GM23248 (cell line): ENCODE measurements around the gene EVI2A.
"Not testable (repeated sequence)": the region's sequence is repeated elsewhere in the genome, so short reads cannot be mapped to it uniquely, and the experiment has no call there.

ENCODE experiments used
- EZH2 ChIP-seq: fragments of 200-600 bp; sonication (generic); IDR thresholded peaks from 2 replicates; pipeline ENCODE4 v1.6.1; 2018; ENCODE audit warnings: antibody characterized with exemption, mild to moderate bottlenecking; ENCODE audit not compliant: insufficient read depth, poor library complexity, severe bottlenecking
- EZH2phosphoT487 ChIP-seq: fragments of 200-600 bp; sonication (generic); IDR thresholded peaks from 2 replicates; pipeline ENCODE4 v1.6.1; 2018; ENCODE audit warnings: antibody characterized with exemption, moderate library complexity, mild to moderate bottlenecking, low read depth; ENCODE audit not compliant: insufficient read depth

DNA sequence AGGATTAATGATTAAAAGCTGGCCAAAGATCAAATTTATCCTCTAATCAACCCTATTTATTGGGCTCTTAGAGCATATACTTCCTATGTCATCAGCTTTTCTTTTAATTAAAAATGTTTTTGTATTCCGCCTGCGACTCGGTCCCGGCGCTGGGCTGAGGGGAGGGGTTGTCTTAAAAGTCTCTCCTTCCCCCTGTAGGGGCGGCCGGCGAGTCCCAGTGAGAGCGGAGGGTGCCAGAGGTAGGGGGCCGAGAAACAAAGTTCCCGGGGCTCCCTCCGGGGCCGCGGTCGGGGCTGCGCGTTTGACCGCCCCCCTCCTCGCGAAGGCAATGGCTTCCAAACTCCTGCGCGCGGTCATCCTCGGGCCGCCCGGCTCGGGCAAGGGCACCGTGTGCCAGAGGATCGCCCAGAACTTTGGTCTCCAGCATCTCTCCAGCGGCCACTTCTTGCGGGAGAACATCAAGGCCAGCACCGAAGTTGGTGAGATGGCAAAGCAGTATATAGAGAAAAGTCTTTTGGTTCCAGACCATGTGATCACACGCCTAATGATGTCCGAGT lies 23.8 kb upstream of the EVI2A start:
- not testable (repeated sequence) for TF ChIP-seq EZH2, EZH2phosphoT487
